H9 (cell line): ENCODE measurements around the gene B3GNT7. TPM values are rescaled to one million over a fixed set of nuclear protein-coding genes. Genes with fewer than 3 reads are reported as not detected.
A peak's percentile ranks its signal among the peaks of the same experiment; 100 is the strongest.

ENCODE experiments used
- DNase-seq: peaks from one replicate; pipeline ENCODE4 v3.0.0-alpha.2; 2017
- H2AFZ ChIP-seq: one replicate; pipeline ENCODE4 v1.6.1; 2013; ENCODE audit warnings: mild to moderate bottlenecking, low read length, control low read depth, moderate library complexity
- H2AK5ac ChIP-seq: 2 replicates; pipeline ENCODE4 v1.6.1; 2013; ENCODE audit warnings: low read length, control low read depth, mixed read lengths; ENCODE audit not compliant: insufficient read length
- H2BK120ac ChIP-seq: one replicate; pipeline ENCODE4 v1.6.1; 2013; ENCODE audit warnings: low read depth, mild to moderate bottlenecking, low read length, control low read depth, inconsistent platforms; ENCODE audit not compliant: poor library complexity, severe bottlenecking
- H2BK12ac ChIP-seq: 2 replicates; pipeline ENCODE4 v1.6.1; 2013; ENCODE audit warnings: low read length, control low read depth, mixed read lengths, low read depth; ENCODE audit not compliant: insufficient read length
- H2BK15ac ChIP-seq: 2 replicates; pipeline ENCODE4 v1.6.1; 2013; ENCODE audit warnings: low read depth, low read length, control low read depth
- H2BK20ac ChIP-seq: one replicate; pipeline ENCODE4 v1.6.1; 2013; ENCODE audit warnings: low read depth, mild to moderate bottlenecking, low read length, control low read depth, inconsistent platforms; ENCODE audit not compliant: poor library complexity, severe bottlenecking
- H2BK5ac ChIP-seq: 2 replicates; pipeline ENCODE4 v1.6.1; 2013; ENCODE audit warnings: low read length, control low read depth, mixed read lengths; ENCODE audit not compliant: insufficient read length
- H3K14ac ChIP-seq: 2 replicates; pipeline ENCODE4 v1.6.1; 2013; ENCODE audit warnings: low read length, control low read depth; ENCODE audit not compliant: insufficient read depth
- H3K18ac ChIP-seq: 2 replicates; pipeline ENCODE4 v1.6.1; 2013; ENCODE audit warnings: low read depth, mild to moderate bottlenecking, mixed read lengths, low read length, control low read depth; ENCODE audit not compliant: insufficient read length
- H3K23ac ChIP-seq: 2 replicates; pipeline ENCODE4 v1.6.1; 2013; ENCODE audit warnings: low read length, control low read depth, mixed read lengths, low read depth; ENCODE audit not compliant: insufficient read length
- H3K23me2 ChIP-seq: 2 replicates; pipeline ENCODE4 v1.6.1; 2013; ENCODE audit warnings: low read depth, mild to moderate bottlenecking, mixed read lengths, low read length, control low read depth; ENCODE audit not compliant: insufficient read length, poor library complexity, severe bottlenecking
- H3K27ac ChIP-seq: 2 replicates; pipeline ENCODE4 v1.5.1; 2013; ENCODE audit warnings: low read length, control low read depth, mixed read lengths, low read depth; ENCODE audit not compliant: insufficient read length
- H3K27me3 ChIP-seq: 2 replicates; pipeline ENCODE4 v1.6.1; 2013; ENCODE audit warnings: low read length, control low read depth, inconsistent platforms; ENCODE audit not compliant: insufficient read depth
- H3K4ac ChIP-seq: 2 replicates; pipeline ENCODE4 v1.6.1; 2013; ENCODE audit warnings: low read depth, mild to moderate bottlenecking, control low read depth, inconsistent platforms, low read length, moderate library complexity
- H3K4me1 ChIP-seq: 2 replicates; pipeline ENCODE4 v1.6.1; 2013; ENCODE audit warnings: low read length, control low read depth, inconsistent platforms; ENCODE audit not compliant: insufficient read depth
- H3K4me2 ChIP-seq: 2 replicates; pipeline ENCODE4 v1.6.1; 2013; ENCODE audit warnings: low read length, control low read depth, mixed read lengths; ENCODE audit not compliant: insufficient read length, insufficient read depth
- H3K56ac ChIP-seq: 2 replicates; pipeline ENCODE4 v1.6.1; 2013; ENCODE audit warnings: low read depth, mild to moderate bottlenecking, mixed read lengths, low read length, control low read depth; ENCODE audit not compliant: insufficient read length
- H3K79me1 ChIP-seq: 2 replicates; pipeline ENCODE4 v1.6.1; 2013; ENCODE audit warnings: low read depth, mild to moderate bottlenecking, moderate library complexity, low read length, control low read depth, inconsistent platforms; ENCODE audit not compliant: insufficient read depth, poor library complexity, severe bottlenecking
- H3K79me2 ChIP-seq: 2 replicates; pipeline ENCODE4 v1.6.1; 2013; ENCODE audit warnings: low read length, control low read depth, inconsistent platforms; ENCODE audit not compliant: insufficient read depth
- H3K9ac ChIP-seq: 2 replicates; pipeline ENCODE4 v1.6.1; 2013; ENCODE audit warnings: low read length, control low read depth, mixed read lengths; ENCODE audit not compliant: insufficient read length; ENCODE audit errors: extremely low read depth
- H3K9me3 ChIP-seq: one replicate; pipeline ENCODE4 v1.6.1; 2013; ENCODE audit warnings: low read depth, low read length, inconsistent platforms; ENCODE audit not compliant: control insufficient read depth
- H3T11ph ChIP-seq: one replicate; pipeline ENCODE4 v1.6.1; 2013; ENCODE audit warnings: mild to moderate bottlenecking, low read length, control low read depth, inconsistent platforms
- H4K20me1 ChIP-seq: one replicate; pipeline ENCODE4 v1.6.1; 2013; ENCODE audit not compliant: control insufficient read depth, insufficient read length, insufficient read depth
- H4K5ac ChIP-seq: 2 replicates; pipeline ENCODE4 v1.6.1; 2013; ENCODE audit warnings: low read depth, mild to moderate bottlenecking, mixed read lengths, low read length, control low read depth; ENCODE audit not compliant: insufficient read length
- H4K8ac ChIP-seq: replicated peaks from 2 replicates; pipeline ENCODE4 v1.6.1; 2013; ENCODE audit warnings: low read length, control low read depth, mixed read lengths, low read depth; ENCODE audit not compliant: insufficient read length
- H4K91ac ChIP-seq: 2 replicates; pipeline ENCODE4 v1.6.1; 2013; ENCODE audit warnings: low read depth, mild to moderate bottlenecking, moderate library complexity, mixed read lengths, low read length, control low read depth; ENCODE audit not compliant: insufficient read length
- H3K27ac Mint-ChIP-seq, 3 experiments: 2 replicates in 2 of 3; 3 replicates in 1 of 3; pipeline ENCODE4 v1.8.0; 2020 to 2021; ENCODE audit warnings: mixed read lengths in 3 of 3, mild to moderate bottlenecking in 1 of 3, moderate library complexity in 1 of 3
- H3K27me3 Mint-ChIP-seq: 2 replicates; pipeline ENCODE4 v1.8.0; 2021; ENCODE audit warnings: low read depth, mild to moderate bottlenecking, moderate library complexity, mixed read lengths
- H3K36me3 Mint-ChIP-seq, 3 experiments: 2 replicates in 2 of 3; 3 replicates in 1 of 3; pipeline ENCODE4 v1.8.0; 2020 to 2021; ENCODE audit warnings: low read depth in 3 of 3, mixed read lengths in 3 of 3; ENCODE audit not compliant: insufficient read depth in 1 of 3
- H3K4me1 Mint-ChIP-seq, 2 experiments: 2 replicates each; pipeline ENCODE4 v1.8.0; 2020; ENCODE audit warnings: mixed read lengths in 2 of 2
- H3K4me3 Mint-ChIP-seq, 2 experiments: 2 replicates in 1 of 2; 3 replicates in 1 of 2; pipeline ENCODE4 v1.8.0; 2020 to 2021; ENCODE audit warnings: mild to moderate bottlenecking in 2 of 2, mixed read lengths in 2 of 2, moderate library complexity in 1 of 2
- H3K9me3 Mint-ChIP-seq, 2 experiments: 2 replicates in 1 of 2; 3 replicates in 1 of 2; pipeline ENCODE4 v1.8.0; 2020; ENCODE audit warnings: mild to moderate bottlenecking in 2 of 2, mixed read lengths in 2 of 2, moderate library complexity in 1 of 2
- WGBS: extraction: QIAGEN DNeasy Blood & Tissue Kit; methylation state at CpG from one replicate; pipeline ENCODE4 v1.1.7; 2013; ENCODE audit warnings: missing lambda C conversion rate, low lambda C conversion rate, mixed read lengths; ENCODE audit not compliant: insufficient read length; ENCODE audit errors: extremely low coverage; 5-methylcytosine and 5-hydroxymethylcytosine counted together
- total RNA-seq: library from RNA; stranded (reverse); gene quantifications from 2 replicates; pipeline ENCODE4 v1.2.1, GENCODE V29; 2021
- TF ChIP-seq, protein P1 (sequence below): fragments of 200-600 bp; sonication (generic); conservative IDR thresholded peaks from 3 replicates; pipeline ENCODE4 v1.8.0; 2021; ENCODE audit warnings: antibody characterized with exemption, mild to moderate bottlenecking

The B3GNT7 gene
- total RNA-seq, 1 experiment from 2014 or later: 42.2 TPM

DNA sequence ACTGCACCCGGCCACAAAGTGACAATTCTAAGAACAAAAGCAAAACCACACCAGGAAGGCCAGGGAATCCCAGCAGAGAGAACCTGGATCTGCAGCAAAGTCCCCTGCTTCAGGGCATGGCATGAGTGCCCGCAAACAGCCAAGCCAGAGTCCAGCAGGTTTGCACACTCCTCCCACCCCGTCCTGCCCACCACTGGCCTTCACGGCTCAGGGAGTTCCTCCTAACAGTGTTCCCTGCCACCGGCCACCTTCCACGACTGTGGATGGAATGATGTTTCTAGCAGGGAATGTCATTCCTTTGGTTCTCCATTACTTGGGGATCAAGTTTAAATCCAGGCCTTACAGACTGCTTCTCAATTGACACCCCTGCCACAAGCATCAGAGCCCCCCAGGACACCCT, 42.0 kb upstream of the B3GNT7 start:
- Mint-ChIP-seq H3K4me3 (no peak overlapping the region), H3K4me1 (peaks cover 14 to 19% of the 10 kb centered on the region in 2 experiments), H3K36me3 (no peaks in the 10 kb centered on the region; a peak in 3 of 7 replicates), H3K27ac (peak overlapping the region in 1 of 3 experiments; percentile 27; a peak in 1 of 7 replicates), H3K9me3 (no peaks in the 10 kb centered on the region), H3K27me3 (no peaks in the 10 kb centered on the region; the same call in 1 of the 2 replicates)
- Histone ChIP-seq H3K56ac (no peak overlapping the region), H3T11ph (no peak overlapping the region), H2BK5ac (no peak overlapping the region), H2BK120ac (no peak overlapping the region), H3K9me3 (no peaks in the 10 kb centered on the region), H2AK5ac (no peak overlapping the region), H3K27me3 (no peaks in the 10 kb centered on the region), H3K79me2 (no peaks in the 10 kb centered on the region), H4K5ac (no peak overlapping the region), H3K4me2 (no peak overlapping the region), H3K4me1 (peaks cover 2% of the 10 kb centered on the region; the same call in 1 of the 2 replicates), H3K27ac (no peak overlapping the region), H3K79me1 (no peaks in the 10 kb centered on the region), H2BK12ac (no peak overlapping the region), H4K91ac (no peak overlapping the region), H3K4ac (no peak overlapping the region), H2AFZ (no peak overlapping the region), H2BK20ac (no peak overlapping the region), H3K9ac (no peak overlapping the region), H3K23me2 (no peaks in the 10 kb centered on the region), H3K14ac (no peak overlapping the region), H3K18ac (no peak overlapping the region), H4K20me1 (no peaks in the 10 kb centered on the region), H2BK15ac (no peak overlapping the region), H3K23ac (no peak overlapping the region), H4K8ac (no peak overlapping the region)
- TF ChIP-seq, protein P1, sequence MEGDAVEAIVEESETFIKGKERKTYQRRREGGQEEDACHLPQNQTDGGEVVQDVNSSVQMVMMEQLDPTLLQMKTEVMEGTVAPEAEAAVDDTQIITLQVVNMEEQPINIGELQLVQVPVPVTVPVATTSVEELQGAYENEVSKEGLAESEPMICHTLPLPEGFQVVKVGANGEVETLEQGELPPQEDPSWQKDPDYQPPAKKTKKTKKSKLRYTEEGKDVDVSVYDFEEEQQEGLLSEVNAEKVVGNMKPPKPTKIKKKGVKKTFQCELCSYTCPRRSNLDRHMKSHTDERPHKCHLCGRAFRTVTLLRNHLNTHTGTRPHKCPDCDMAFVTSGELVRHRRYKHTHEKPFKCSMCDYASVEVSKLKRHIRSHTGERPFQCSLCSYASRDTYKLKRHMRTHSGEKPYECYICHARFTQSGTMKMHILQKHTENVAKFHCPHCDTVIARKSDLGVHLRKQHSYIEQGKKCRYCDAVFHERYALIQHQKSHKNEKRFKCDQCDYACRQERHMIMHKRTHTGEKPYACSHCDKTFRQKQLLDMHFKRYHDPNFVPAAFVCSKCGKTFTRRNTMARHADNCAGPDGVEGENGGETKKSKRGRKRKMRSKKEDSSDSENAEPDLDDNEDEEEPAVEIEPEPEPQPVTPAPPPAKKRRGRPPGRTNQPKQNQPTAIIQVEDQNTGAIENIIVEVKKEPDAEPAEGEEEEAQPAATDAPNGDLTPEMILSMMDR: no peak
- no peak for DNase-seq
- no CpG with 5 or more reads among the region's 6 CpGs for WGBS
